Fibroblast of upper back skin (primary cell): ENCODE results near the gene LCN6.
"Not testable (repeated sequence)": the region's sequence is repeated elsewhere in the genome, so short reads cannot be mapped to it uniquely, and the experiment has no call there.

Source experiments
- DNase-seq: peaks from one replicate; pipeline ENCODE4 v3.0.0-alpha.2; 2013

The LCN6 gene

DNA sequence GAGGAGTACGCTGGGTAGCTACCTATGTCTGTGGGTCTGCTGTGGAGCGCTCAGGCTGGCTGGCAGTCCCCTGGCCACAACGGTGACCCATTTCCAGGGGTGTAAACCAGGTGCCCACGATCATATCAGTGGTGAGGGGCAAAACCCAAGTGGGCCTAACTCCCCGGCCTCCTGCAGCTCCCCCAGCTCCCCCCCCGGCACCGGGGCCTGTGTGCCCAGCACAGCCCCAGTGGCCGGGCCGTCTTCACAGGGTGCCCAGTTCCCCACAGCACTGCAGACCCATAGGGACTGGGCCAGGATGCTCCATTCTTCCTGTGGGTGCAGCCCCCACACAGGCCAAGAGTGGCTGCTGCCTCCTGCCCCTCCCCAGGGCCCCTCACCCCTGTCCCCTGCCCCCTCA lies 10.7 kb upstream of the LCN6 start:
- no peak for DNase-seq

- DNase-seq, result no peak
These were observed 9.4 kb upstream of the LCN6 start for GRCh38 chr9:136757751-136758140.

DNA sequence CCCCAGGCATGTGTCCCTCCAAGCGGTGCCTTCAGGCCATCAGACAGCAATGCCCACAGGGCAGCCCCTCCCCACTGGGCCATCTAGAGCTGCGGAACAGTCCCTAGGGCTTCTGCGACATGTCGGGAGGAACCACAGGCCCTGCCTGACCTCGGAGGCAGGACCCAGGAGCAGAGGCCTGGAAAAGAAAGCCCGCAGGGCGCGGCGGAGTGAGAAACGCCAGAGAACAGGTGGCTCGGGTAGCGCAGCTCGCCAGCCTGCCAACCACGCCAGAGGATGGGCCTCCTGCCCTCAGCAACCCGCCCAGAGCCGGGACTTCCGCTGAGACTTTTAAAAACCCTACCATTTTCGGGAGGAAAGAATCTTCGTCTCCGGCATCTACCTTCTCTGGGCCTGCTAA lies 9.0 kb upstream of the LCN6 start:
- no peak for DNase-seq

DNA sequence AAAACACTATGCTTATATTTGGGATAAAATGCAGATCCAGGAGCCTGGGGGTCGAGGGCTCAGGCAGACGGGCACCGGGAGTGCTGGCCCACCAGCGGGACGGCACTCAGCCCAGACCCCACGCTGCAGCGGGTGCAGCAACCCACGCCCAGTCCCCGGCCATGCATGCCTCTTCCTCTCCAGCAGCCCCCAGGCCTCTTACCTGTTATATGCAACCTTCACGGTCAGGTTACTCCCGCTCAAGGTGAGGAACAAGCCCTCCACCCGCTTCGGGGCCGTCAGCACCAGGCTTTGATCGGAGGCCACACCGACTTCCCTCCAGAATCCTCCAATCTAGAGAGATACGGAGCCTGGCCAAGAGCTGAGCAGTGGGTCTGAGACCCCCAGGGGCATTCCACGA lies 8.5 kb upstream of the LCN6 start:
- DNase-seq, result no peak

DNA sequence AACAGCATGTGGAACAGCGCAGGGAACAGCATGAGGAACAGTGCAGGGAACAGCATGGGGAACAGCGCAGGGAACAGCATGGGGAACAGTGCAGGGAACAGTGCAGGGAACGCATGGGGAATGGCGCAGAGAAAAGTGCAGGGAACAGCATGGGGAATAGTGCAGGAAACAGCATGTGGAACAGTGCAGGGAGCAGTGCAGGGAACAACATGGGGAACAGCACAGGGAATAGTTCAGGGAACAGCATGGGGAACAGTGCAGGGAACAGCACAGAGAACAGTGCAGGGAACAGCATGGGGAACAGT lies 7.8 kb upstream of the LCN6 start:
- no peak for DNase-seq

DNA sequence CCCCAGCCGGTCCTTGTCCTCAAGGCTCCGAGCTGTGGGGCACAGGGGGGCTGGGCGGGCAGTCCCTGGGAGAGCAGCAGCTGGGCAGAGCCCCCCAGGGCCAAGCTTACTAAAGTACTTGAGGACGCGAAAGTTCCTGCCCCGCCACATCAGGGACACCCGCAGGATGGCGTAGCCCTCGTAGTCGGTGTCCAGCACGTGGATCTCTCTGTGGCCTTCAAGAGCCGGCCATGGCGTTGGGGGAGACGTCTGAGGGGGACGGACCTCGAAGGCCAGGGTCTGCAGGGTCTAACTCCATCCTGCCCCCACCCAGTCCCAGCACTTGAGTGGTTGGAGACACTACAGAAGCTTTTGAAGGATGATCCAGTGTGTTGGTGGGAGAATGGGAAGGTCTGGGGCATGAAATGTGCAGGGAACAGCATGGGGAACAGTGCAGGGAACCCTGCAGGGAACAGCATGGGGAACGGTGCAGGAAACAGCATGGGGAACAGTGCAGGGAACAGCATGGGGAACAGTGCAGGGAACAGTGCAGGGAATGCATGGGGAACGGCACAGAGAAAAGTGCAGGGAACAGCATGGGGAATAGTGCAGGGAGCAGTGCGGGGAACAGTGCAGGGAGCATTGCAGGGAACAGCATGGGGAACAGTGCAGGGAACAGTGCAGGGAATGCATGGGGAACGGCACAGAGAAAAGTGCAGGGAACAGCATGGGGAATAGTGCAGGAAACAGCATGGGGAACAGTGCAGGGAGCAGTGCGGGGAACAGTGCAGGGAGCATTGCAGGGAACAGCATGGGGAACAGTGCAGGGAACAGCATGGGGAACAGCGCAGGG lies 7.2 kb upstream of the LCN6 start:
- DNase-seq, result not testable (repeated sequence)

DNA sequence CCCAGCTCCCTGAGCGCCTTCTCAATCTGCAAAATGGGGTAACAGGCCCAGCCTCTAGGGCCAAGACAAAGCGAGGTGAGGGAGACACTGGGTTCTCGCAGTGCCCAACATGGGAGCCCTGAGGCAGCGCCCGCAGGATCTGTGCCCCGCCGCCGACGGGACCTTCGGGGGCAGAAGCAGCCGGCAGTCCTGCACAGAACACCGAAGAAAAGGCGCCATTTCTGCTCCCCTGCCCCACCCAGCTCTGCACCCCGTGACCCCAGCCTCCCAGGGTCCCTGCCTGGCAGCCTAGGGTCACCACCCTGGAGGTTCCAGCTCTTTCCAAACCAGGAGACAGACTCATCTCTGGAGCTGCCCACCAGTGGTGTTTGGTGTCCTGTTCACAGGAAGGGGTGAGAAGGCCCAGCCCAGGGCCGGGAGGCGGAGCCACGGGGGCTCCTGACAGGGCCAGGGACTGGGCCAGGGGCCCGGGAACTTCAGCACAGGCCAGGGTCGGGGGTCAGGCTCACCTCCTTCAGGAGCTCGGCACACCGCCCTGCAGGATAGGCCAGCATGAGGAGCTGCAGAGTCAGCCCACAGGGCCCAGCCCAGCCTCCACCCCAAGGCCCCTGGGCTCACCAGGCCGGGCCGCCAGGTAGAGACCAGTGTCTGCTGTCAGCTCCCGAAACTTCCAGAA lies 6.4 kb upstream of the LCN6 start:
- DNase-seq, result no peak

DNA sequence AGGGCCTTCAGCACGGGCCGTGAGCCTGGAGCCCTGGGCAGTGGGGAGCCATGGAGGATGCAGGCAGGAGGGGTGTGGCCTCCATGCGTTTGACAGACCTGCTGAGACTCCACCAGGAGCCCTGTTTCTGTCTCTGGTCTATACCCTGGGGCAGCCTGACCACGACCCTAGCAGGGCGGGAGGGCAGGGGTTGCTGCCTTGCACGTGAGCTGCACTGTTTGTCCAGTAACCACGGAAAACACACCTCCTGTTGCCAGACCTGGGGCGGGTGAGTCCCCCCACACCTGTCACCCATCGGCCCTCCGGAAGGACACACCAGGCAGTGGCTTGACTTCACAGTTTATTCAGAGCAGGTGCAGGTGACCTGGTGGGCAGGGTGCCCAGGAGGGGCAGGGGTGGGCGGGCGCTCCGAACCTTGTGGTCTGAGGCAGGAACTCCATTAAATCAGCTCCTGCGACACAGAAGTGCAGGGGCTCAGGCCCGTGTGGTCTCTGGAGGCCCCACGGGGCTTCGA lies 5.8 kb upstream of the LCN6 start:
- no peak for DNase-seq

DNA sequence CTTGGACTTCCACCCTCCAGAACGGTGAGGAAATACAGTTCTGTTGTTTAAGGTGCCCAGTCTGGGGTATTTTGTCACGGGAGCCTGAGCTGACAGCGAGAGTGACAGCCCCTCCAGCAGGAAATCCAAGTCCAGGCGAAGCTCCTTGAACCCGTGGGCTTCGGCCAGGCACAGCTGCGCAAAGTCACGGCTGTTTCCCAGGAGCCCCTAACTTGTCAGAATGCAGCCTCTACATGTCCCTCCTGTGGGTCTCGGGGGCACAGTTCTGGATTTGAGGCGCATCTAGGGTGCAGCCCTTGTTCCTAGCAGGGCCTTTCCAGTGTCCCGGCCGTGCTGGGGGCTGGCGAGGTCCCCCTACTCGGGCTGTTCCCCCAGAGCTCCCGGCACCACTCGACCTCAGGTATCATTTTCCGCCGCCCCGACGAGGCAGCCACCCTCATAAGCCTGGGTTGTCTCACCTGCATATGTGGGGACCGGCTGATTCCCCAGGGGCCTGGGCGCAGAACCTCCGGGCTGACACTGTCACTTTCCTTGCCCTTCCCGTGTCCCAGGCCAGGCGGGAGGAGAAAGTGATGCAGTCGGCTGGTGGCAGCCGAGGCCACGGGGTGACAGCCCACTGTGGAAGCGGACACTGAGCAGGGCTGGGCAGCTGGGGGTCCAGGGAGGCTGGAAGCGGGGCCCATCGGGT lies 5.2 kb upstream of the LCN6 start:
- no peak for DNase-seq

GRCh38 chr9:136751814-136752213 lies 3.5 kb upstream of the LCN6 start:
- no peak for DNase-seq

GRCh38 chr9:136751244-136751643 lies 2.9 kb upstream of the LCN6 start:
- no peak for DNase-seq

DNA sequence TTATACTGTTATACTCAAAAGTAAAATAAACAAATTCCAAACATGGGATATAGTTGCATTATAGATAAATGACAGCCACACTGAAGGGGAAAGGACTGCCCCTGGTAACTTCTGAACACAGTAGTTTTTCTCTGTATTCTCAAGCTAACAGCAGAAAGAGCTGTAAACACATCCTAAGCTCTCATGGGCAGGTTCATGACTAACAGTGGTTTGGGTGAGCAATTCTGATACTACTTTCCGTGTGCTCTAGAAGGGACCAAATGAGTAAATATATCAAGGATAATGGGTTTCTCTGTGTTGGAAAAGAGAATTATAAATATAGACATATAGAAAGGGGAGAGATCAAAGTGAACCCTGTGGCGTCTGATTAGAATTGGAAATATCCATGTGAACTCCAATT lies 2.2 kb upstream of the LCN6 start:
- no peak for DNase-seq

DNA sequence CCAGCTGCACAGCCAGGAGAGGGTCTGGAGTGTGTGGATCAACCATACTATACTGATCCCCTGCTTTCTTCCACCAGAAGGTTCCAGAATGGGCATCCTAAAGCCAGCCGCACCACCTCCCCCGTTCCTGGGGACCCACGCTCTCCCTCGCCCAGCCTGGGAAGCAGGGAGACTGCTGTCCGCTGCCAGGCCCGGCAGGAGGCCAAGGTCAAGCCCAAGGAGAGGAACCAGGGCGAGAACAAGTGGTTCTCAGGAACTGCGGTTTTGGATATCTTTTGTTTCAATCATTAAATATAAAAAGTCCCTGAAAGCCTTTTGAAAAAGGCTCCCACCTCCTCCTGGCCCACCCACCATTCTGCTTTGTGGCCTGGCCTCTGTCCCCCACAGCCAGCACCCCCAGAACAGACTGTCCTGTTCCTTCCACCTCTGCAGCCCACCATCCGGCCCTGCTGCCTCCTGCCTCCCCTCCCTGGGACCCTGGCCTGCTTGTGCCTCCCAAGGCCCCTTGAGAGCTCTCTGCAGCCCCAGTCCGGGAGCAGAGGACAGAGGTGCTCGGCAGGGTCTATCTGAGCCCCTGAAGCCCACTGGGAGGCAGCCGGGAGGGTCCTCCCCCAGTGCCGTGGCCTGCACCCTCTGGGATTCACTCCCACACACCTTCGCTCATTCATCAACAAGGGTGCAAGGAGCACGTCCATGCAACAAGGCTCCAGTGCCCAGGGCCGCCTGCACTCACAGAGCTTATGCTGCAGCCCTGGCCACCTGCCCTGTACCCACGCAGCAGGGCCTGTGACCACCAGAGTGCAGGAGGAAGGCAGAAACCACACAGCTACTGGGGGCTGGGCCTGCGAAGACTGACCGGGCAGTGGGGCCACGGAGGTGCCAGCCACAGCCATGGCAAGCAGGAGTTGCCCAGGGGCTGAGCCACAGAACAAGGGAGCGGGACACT lies 614 bp upstream of the LCN6 start:
- DNase-seq, result no peak

GRCh38 chr9:136747161-136748060 lies 914 bp downstream of the LCN6 start:
- DNase-seq, result no peak

GRCh38 chr9:136746621-136747020 lies 1.7 kb downstream of the LCN6 start:
- DNase-seq, result no peak

DNA sequence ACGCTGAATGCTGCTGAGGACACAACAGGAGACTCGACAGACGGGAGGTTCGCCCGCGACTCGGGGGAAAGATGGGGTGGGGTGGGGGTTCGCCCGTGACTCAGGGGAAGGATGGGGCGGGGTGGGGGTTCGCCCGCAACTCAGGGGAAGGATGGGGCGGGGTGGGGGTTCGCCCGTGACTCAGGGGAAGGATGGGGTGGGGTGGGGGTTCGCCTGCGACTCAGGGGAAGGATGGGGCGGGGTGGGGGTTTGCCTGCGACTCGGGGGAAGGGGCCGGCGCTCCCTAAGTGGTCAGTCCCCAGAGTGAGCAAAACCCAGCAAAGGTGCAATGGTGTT lies 2.2 kb downstream of the LCN6 start:
- no peak for DNase-seq

GRCh38 chr9:136745389-136746154 lies 2.8 kb downstream of the LCN6 start:
- no peak for DNase-seq

DNA sequence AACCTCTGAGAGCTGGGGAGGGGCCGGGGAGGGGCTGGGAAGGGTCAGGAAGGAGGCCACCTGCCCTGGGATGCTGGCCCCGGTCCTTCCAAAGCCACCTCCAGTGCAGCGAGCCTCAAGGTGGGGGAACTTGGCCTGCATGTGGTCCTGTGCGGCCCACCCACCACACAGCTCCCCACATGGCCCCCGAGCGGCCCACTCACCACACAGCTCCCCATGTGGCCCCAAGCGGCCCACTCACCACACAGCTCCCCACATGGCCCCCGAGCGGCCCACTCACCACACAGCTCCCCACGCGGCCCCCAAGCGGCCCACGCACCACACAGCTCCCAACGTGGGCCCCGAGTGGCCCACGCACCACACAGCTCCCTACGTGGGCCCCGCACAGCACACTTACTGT lies 3.6 kb downstream of the LCN6 start:
- no peak for DNase-seq

DNA sequence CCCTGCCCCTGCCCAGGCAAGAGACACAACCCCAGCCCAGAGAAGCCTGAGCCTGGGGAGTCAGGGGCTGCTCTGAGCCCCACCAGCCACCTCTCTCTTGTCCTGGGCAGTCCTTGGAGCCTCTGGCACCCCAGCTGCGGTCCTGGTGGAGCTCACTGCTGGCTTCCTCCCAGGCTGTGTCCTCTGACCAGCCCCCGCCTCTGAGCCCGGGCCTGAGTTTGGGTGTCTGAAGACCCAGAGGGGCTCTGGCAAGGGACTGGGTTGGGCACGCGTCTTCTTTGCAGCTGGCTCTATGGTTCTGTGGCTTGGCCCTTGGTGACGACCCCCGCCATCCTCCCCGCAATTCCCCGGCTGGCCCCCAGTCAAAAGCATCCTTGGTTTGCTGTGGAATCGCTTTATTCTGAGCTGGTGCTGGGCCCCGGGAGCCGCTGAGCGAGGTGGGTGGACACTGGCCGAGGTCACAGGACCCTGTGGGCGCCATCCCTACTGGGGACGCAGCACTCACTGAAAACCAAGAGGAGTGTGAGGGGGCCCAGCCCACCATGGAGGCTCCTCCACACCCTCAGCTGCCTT lies 4.6 kb downstream of the LCN6 start:
- no peak for DNase-seq

GRCh38 chr9:136742591-136743391 lies 5.5 kb downstream of the LCN6 start, which contains the start of gene LCN10:
Gene LCN10, minus strand, starts transcription at chr9:136742940. Its CDS starts 37 bp downstream, at chr9:136742903.
- no peak for DNase-seq
